TTC549 (cell line): ENCODE measurements around the gene B4GALNT4.
"Not testable (repeated sequence)": the region's sequence is repeated elsewhere in the genome, so short reads cannot be mapped to it uniquely, and the experiment has no call there.

Source experiments
- FAIRE-seq: peaks from 2 replicates; lab custom pipeline; 2012; peaks lifted over from hg19 to GRCh38; lab: Jason Lieb, UNC

Gene B4GALNT4

GRCh38 chr11:334264-334994 is 34.9 kb upstream of the B4GALNT4 start:
- FAIRE-seq = no peak

- FAIRE-seq = no peak
Observed at GRCh38 chr11:335779-336658, 33.3 kb upstream of the B4GALNT4 start.

GRCh38 chr11:336659-337198 is 32.6 kb upstream of the B4GALNT4 start:
- FAIRE-seq = no peak

- no peak for FAIRE-seq
Observed at GRCh38 chr11:337711-338110, 31.6 kb upstream of the B4GALNT4 start.

GRCh38 chr11:339963-340362 is 29.3 kb upstream of the B4GALNT4 start:
- no peak for FAIRE-seq

GRCh38 chr11:340539-341512 is 28.5 kb upstream of the B4GALNT4 start:
- no peak for FAIRE-seq

- no peak for FAIRE-seq
Observed at GRCh38 chr11:342328-342727, 27.0 kb upstream of the B4GALNT4 start.

GRCh38 chr11:344836-345578 is 24.3 kb upstream of the B4GALNT4 start:
- no peak for FAIRE-seq

- no peak for FAIRE-seq
Observed at GRCh38 chr11:346529-346928, 22.8 kb upstream of the B4GALNT4 start.

- not testable (repeated sequence) for FAIRE-seq
Observed at GRCh38 chr11:349270-349954, 19.9 kb upstream of the B4GALNT4 start.

GRCh38 chr11:350033-350722 is 19.1 kb upstream of the B4GALNT4 start:
- not testable (repeated sequence) for FAIRE-seq

- FAIRE-seq = no peak
Observed at GRCh38 chr11:350723-351255, 18.5 kb upstream of the B4GALNT4 start.

GRCh38 chr11:351411-351810 is 17.9 kb upstream of the B4GALNT4 start:
- FAIRE-seq = no peak

- no peak for FAIRE-seq
Observed at GRCh38 chr11:352456-353031, 16.8 kb upstream of the B4GALNT4 start.

GRCh38 chr11:353179-353873 is 16.0 kb upstream of the B4GALNT4 start:
- no peak for FAIRE-seq

- no peak for FAIRE-seq
Observed at GRCh38 chr11:355581-356458, 13.5 kb upstream of the B4GALNT4 start.

- FAIRE-seq = no peak
Observed at GRCh38 chr11:356610-357009, 12.7 kb upstream of the B4GALNT4 start.

GRCh38 chr11:357582-357981 is 11.7 kb upstream of the B4GALNT4 start:
- no peak for FAIRE-seq
